ENCODE measurements around the gene ARAP3. TPM values are rescaled to one million over a fixed set of nuclear protein-coding genes. Genes with fewer than 3 reads are reported as not detected.
A peak's percentile ranks its signal among the peaks of the same experiment; 100 is the strongest.
"Not testable (repeated sequence)": the region's sequence is repeated elsewhere in the genome, so short reads cannot be mapped to it uniquely, and the experiment has no call there.

The ARAP3 gene
- total RNA-seq, 2 experiments from 2014 or later: 8.5 to 8.8 TPM

DNA sequence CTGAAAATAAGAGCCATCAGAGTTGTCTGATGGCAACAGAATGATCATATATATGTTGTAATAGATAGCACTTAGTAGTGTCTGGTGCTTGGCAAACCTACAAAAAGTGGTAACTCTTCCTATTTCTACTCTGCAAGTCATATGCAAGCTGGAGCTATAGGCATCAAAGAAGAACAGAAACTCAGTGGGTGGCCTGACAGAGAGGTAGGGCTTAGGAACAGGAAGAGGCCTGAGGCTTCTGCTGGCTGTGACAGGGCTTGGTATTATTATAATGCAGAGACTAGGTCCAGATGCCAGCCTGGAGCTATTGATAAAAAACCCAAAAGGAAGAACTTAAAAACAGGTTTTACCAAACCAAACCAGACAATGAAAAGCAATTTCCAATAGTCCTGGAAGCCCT is 58.8 kb downstream of the ARAP3 start:
- H3K4me3 Mint-ChIP-seq: peak overlapping the region; percentile 15
- peaks cover 37% of the 10 kb centered on the region for H3K4me1 Mint-ChIP-seq (ENCODE audit: low read depth)
- H3K9me3 Mint-ChIP-seq (ENCODE audit: insufficient read depth): no peaks in the 10 kb centered on the region
- CTCF ChIA-PET: interaction anchor here (0.7 to 8.2 kb wide), 9 partner anchors 9 to 59 kb away, joined by 4 to 84 read pairs (median 9); partner anchors contain the start of genes HDAC3 and RELL2
- peak overlapping the region; percentile 85 for H3K27ac Mint-ChIP-seq
- no peaks in the 10 kb centered on the region for H3K27me3 Mint-ChIP-seq (ENCODE audit: low read depth)
- peaks cover 60% of the 10 kb centered on the region for H3K36me3 Mint-ChIP-seq (ENCODE audit: low read depth)
- DNase-seq (peak; percentile 61), ATAC-seq (peak; percentile 21)
- POLR2A ChIA-PET: interaction anchor here (0.5 to 1.9 kb wide), 4 partner anchors 13 to 1280 kb away, joined by 3 to 6 read pairs (median 4); no protein-coding TSS in a partner anchor

DNA sequence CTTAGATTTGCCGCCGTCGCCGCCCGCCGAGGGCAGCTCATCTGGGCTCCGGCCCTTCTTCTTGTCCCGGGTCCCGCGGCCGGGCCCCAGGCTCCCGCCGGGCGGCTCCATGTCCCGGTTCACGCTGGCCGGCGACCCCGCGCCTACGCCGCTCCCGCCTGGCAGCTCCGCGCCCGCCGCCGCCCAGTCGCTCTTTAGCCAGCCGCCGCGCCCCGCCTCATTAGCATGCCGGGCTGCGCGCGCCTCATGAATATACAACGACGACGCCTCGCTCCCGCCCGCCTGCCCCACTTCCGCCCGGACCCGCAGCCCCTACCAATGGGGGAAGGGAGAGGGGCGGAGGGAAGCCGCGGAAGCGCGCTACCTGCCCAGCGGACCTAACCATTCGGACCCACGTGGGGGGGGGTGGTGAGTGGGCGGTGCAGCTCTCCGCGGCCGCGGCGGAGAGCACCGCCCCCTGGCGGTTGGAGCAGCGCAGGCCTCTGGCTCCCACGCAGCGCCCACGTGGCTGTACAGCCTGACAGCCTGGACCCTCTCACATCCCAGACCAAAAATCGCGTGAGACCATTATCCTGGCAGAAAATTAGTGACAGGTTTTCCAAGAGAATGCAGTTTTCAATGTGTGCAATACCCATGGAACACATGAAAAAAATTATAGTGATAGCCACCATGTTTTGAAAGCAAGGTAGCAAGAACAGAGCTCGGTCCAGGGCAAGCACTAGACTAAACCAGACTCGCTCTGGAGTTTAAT is 63.1 kb downstream of the ARAP3 start, which contains the start of gene DIAPH1:
TSS of gene DIAPH1 (minus strand) at position 197 of the 751 bp plus-strand sequence. CDS start at position 111, 86 bp downstream.
- CTCF ChIA-PET: interaction anchor here (0.7 to 9.0 kb wide), 24 partner anchors 11 to 1781 kb away, joined by 3 to 480 read pairs (median 6); partner anchors contain the start of genes FCHSD1, HDAC3 and RELL2
- H3K27ac Mint-ChIP-seq: peak within 1 kb of the TSS; percentile 98
- peaks cover 59% of the 10 kb centered on the region for H3K4me1 Mint-ChIP-seq (ENCODE audit: low read depth)
- H3K27me3 Mint-ChIP-seq (ENCODE audit: low read depth): no peaks in the 10 kb centered on the region
- H3K36me3 Mint-ChIP-seq (ENCODE audit: low read depth): peaks cover 63% of the 10 kb centered on the region
- H3K4me3 Mint-ChIP-seq: peak within 1 kb of the TSS; percentile 98
- peak; percentile 90 for ATAC-seq
- POLR2A ChIA-PET: interaction anchor here (0.8 to 4.2 kb wide), 10 partner anchors 10 to 305 kb away, joined by 3 to 41 read pairs (median 4); partner anchors contain the start of genes HDAC3 and RELL2
- H3K9me3 Mint-ChIP-seq (ENCODE audit: insufficient read depth): no peaks in the 10 kb centered on the region
- peak; percentile 98 for DNase-seq

DNA sequence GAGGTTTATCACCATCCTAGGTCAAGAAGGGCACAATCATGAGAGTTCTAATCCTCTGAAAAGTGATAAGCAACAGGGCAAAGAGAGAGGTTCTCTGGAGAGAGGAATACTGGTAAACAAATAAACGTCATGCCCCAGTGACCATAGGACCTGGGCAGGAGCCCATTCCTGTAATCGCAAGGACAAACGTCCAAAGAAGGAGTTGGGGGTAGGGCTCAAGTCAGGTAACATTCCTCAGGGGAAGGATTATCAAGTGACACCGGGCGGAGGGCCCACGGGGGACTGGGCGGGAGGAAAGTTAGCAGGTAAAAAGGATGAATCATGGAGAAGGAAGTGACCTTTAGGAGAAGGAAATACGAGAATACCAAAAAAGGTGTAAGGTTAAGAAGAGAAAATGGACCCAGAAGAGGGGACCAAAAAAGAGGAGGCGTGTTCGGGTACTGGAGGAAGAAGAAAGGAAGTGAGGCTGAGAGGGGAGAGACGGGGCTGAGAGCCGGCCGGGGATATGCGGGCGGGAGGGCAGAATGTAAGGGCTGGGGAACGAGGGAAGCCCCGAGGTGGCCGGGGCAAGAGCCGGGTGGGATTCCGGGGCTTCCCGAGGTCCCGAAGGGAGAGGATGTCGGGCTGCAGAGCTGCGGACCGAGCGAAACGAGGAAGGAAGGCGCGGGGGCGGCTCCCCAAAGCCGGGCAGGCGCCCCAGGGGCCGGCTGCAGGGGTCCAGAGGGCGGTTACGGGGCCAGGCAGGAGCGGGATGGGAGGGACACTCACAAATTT is 63.8 kb downstream of the ARAP3 start:
- Mint-ChIP-seq H3K4me1 (ENCODE audit: low read depth) (peaks cover 58% of the 10 kb centered on the region), H3K36me3 (ENCODE audit: low read depth) (peaks cover 61% of the 10 kb centered on the region)

DNA sequence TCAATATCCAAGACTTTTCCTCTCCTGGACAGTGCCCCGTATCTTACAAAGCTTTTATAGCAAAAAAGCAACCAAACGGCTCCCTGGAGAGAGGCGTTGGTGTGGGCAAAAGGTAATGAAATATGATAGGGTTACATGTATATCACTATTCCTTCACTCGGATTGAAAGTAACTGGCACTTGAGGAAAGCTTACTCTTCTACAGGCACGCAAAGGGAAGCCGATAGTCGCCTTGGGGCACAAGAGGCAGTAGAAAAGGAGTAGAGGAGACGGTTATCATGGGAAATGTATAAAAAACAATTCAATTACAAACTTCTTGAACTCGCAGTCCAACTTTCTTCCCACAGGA is 64.4 kb downstream of the ARAP3 start:
- Mint-ChIP-seq H3K4me3 (peak overlapping the region; percentile 98), H3K4me1 (ENCODE audit: low read depth) (peaks cover 58% of the 10 kb centered on the region), H3K27me3 (ENCODE audit: low read depth) (no peaks in the 10 kb centered on the region), H3K27ac (peak overlapping the region; percentile 98), H3K36me3 (ENCODE audit: low read depth) (peaks cover 65% of the 10 kb centered on the region), H3K9me3 (ENCODE audit: insufficient read depth) (no peaks in the 10 kb centered on the region)
- DNase-seq (no peak), ATAC-seq (no peak)
- ChIA-PET POLR2A (interaction anchor here (0.8 to 4.2 kb wide), 6 partner anchors 9 to 37 kb away, joined by 3 to 39 read pairs (median 6); partner anchors contain the start of genes FCHSD1, HDAC3 and RELL2), CTCF (interaction anchor here (1.1 to 9.0 kb wide), 7 partner anchors 10 to 343 kb away, joined by 4 to 480 read pairs (median 108); partner anchors contain the start of genes HDAC3 and RELL2)

More for the DNA sequence above, 63.8 kb downstream of the ARAP3 start:
- ATAC-seq: peak; percentile 35
- peak; percentile 62 for DNase-seq
- Mint-ChIP-seq H3K27ac (peak overlapping the region; percentile 98), H3K27me3 (ENCODE audit: low read depth) (no peaks in the 10 kb centered on the region), H3K9me3 (ENCODE audit: insufficient read depth) (no peaks in the 10 kb centered on the region), H3K4me3 (peak overlapping the region; percentile 98)
- CTCF ChIA-PET: interaction anchor here (0.7 to 9.0 kb wide), 19 partner anchors 10 to 1782 kb away, joined by 3 to 480 read pairs (median 7); partner anchors contain the start of genes FCHSD1, HDAC3 and RELL2
- POLR2A ChIA-PET: interaction anchor here (0.8 to 4.2 kb wide), 13 partner anchors 10 to 306 kb away, joined by 3 to 41 read pairs (median 4); partner anchors contain the start of genes FCHSD1, HDAC3 and RELL2

DNA sequence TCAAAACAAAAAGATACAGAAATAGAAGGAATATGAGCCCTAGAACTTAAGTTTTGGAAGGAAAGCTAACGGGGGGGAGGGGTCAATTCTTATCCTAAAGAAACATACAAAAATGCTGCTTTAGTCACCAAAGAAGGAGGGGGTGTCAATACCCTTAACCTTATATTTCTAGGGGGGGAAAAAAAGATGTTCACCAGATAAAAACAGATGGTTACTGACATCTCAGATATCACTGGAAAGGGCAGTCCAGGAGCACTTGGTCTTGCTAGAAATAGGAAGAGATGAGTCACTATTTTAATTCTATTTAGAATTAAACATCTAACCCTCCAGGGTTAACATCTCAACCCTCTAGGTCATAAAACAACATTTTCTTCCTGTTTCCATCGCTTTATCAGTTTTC is 64.9 kb downstream of the ARAP3 start:
- peak overlapping the region; percentile 98 for H3K4me3 Mint-ChIP-seq
- no peak for DNase-seq
- ChIA-PET CTCF (interaction anchor here (1.1 to 9.0 kb wide), 7 partner anchors 9 to 343 kb away, joined by 4 to 480 read pairs (median 108); partner anchors contain the start of genes HDAC3 and RELL2), POLR2A (interaction anchor here (0.8 to 4.2 kb wide), 7 partner anchors 8 to 34 kb away, joined by 3 to 39 read pairs (median 6); partner anchors contain the start of genes FCHSD1, HDAC3 and RELL2)
- peaks cover 68% of the 10 kb centered on the region for H3K36me3 Mint-ChIP-seq (ENCODE audit: low read depth)
- no peaks in the 10 kb centered on the region for H3K27me3 Mint-ChIP-seq (ENCODE audit: low read depth)
- ATAC-seq: no peak
- peaks cover 56% of the 10 kb centered on the region for H3K4me1 Mint-ChIP-seq (ENCODE audit: low read depth)
- H3K9me3 Mint-ChIP-seq (ENCODE audit: insufficient read depth): no peaks in the 10 kb centered on the region
- peak overlapping the region; percentile 98 for H3K27ac Mint-ChIP-seq

DNA sequence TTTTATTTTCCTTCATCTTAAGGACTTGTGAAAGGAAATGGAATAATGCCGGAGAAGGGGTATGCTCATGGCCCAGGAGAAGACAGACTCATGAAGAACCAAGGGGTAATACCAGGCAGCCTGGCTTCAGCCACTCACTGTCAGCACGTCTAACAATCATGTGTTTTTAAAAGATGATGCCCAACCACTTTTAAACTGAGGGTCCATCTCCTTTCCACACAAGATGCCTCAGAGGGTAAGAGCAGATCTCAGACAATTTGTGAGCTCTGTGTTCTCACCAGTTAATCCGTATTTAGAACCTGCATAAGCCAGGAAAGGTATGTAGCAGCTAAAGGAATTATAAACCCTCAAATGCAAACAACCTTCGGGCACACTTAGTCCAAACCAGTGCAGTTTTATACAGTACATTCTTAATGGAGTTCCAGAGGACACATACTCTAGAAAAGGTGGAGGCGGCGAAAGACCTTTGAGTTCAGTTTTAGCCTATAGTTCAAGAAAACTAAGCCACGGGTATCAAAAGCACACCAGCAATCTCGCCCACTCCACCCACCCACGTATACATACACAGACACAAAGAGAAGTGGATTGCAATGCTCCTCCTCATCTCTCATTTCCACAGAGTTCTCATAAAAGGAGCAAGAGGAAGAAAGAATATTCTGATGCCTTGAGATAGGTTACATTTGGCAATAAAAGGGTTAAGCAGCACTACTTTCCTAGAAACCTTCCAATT is 65.9 kb downstream of the ARAP3 start:
- ATAC-seq (no peak), DNase-seq (no peak)
- H3K27me3 Mint-ChIP-seq (ENCODE audit: low read depth): no peaks in the 10 kb centered on the region
- CTCF ChIA-PET: interaction anchor here (0.7 to 9.0 kb wide), 7 partner anchors 8 to 92 kb away, joined by 3 to 480 read pairs (median 108); partner anchors contain the start of genes HDAC3 and RELL2
- peaks cover 66% of the 10 kb centered on the region for H3K36me3 Mint-ChIP-seq (ENCODE audit: low read depth)
- H3K4me3 Mint-ChIP-seq: peak overlapping the region; percentile 98
- H3K27ac Mint-ChIP-seq: peak overlapping the region; percentile 98
- POLR2A ChIA-PET: interaction anchor here (1.1 to 4.2 kb wide), 5 partner anchors 8 to 21 kb away, joined by 3 to 39 read pairs (median 7); partner anchors contain the start of genes HDAC3 and RELL2
- peaks cover 59% of the 10 kb centered on the region for H3K4me1 Mint-ChIP-seq (ENCODE audit: low read depth)
- no peaks in the 10 kb centered on the region for H3K9me3 Mint-ChIP-seq (ENCODE audit: insufficient read depth)

DNA sequence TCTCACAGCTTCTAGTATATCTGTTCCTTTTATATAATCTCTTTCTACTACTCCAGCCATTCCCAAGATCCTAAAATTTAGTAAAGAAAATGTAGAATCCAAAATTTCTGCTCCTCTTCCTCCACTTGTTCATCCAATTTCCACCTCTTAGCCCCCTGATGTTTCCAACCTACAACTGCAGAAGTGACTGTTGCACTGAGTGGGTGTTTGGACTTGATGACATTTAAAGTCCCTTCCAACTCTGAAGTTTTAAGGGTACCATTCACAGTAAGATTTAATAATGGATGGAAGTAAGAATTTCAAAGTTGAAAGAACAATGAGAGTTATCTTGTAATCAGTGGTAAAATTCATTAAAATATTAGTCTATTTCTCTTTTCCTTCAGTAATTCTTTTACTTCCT is 68.7 kb downstream of the ARAP3 start:
- DNase-seq (no peak), ATAC-seq (no peak)
- peaks cover 71% of the 10 kb centered on the region for H3K4me1 Mint-ChIP-seq (ENCODE audit: low read depth)
- H3K27ac Mint-ChIP-seq: no peak overlapping the region
- ChIA-PET CTCF (interaction anchor here (1.3 to 9.0 kb wide), 6 partner anchors 8 to 49 kb away, joined by 3 to 480 read pairs (median 10); partner anchors contain the start of genes HDAC3 and RELL2), POLR2A (interaction anchor here (0.8 kb wide), 1 partner anchor 45 kb away, joined by 3 read pairs; no protein-coding TSS in a partner anchor)
- H3K27me3 Mint-ChIP-seq (ENCODE audit: low read depth): no peaks in the 10 kb centered on the region
- H3K36me3 Mint-ChIP-seq (ENCODE audit: low read depth): peaks cover 72% of the 10 kb centered on the region
- no peaks in the 10 kb centered on the region for H3K9me3 Mint-ChIP-seq (ENCODE audit: insufficient read depth)
- H3K4me3 Mint-ChIP-seq: peak overlapping the region; percentile 12

DNA sequence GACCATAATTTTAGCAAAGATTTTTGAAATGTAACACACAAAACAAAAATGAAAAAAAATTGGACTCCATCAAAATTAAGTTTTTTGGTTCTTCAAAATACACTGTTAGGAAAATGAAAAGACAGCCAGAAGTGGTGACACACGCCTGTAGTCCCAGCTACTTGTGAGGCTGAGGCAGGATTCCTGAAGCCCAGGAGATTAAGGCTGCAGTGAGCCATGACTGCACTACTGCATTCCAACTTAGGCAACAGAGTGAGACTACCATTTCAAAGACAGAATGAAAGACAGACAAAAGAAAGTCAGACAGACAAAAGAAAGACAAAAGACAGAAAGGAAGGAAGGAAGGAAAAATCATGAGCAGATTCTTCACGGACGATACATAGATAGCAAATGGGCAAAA is 70.7 kb downstream of the ARAP3 start:
- H3K4me3 Mint-ChIP-seq: no peak overlapping the region
- ATAC-seq (no peak), DNase-seq (no peak)
- H3K27ac Mint-ChIP-seq: peak overlapping the region; percentile 72
- ChIA-PET CTCF (interaction anchor here (0.7 kb wide), 1 partner anchor 19 kb away, joined by 3 read pairs; no protein-coding TSS in a partner anchor), POLR2A (no interaction called here)
- peaks cover 66% of the 10 kb centered on the region for H3K36me3 Mint-ChIP-seq (ENCODE audit: low read depth)
- H3K9me3 Mint-ChIP-seq (ENCODE audit: insufficient read depth): no peaks in the 10 kb centered on the region
- H3K4me1 Mint-ChIP-seq (ENCODE audit: low read depth): peaks cover 80% of the 10 kb centered on the region
- no peaks in the 10 kb centered on the region for H3K27me3 Mint-ChIP-seq (ENCODE audit: low read depth)

DNA sequence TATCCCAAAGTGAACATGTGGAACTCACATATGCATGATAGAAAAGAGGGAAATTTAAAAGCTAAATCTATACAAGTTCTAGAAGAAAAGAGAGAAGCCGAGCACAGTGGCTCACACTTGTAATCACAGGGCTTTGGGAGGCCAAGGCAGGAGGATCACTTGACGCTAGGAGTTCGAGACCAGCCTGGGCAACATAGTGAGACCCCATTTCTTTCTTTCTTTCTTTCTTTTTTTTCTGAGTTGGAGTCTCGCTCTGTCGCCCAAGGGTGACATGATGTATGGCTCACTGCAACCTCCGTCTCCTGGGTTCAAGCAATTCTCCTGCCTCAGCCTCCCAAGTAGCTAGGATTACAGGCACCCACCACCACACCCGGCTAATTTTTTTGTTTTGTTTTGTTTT is 72.1 kb downstream of the ARAP3 start:
- ChIA-PET POLR2A (interaction anchor here (0.7 to 3.5 kb wide), 3 partner anchors 8 to 290 kb away, joined by 3 to 28 read pairs (median 3); partner anchors contain the start of genes DIAPH1 and TAF7), CTCF (interaction anchor here (1.3 to 5.1 kb wide), 4 partner anchors 8 to 43 kb away, joined by 3 to 108 read pairs (median 55); partner anchors contain the start of gene DIAPH1)
- Mint-ChIP-seq H3K4me1 (ENCODE audit: low read depth) (peaks cover 84% of the 10 kb centered on the region), H3K27ac (peak overlapping the region; percentile 65), H3K36me3 (ENCODE audit: low read depth) (peaks cover 66% of the 10 kb centered on the region)
- not testable (repeated sequence) for ATAC-seq; H3K27me3 Mint-ChIP-seq (ENCODE audit: low read depth); DNase-seq; H3K9me3 Mint-ChIP-seq (ENCODE audit: insufficient read depth); H3K4me3 Mint-ChIP-seq

DNA sequence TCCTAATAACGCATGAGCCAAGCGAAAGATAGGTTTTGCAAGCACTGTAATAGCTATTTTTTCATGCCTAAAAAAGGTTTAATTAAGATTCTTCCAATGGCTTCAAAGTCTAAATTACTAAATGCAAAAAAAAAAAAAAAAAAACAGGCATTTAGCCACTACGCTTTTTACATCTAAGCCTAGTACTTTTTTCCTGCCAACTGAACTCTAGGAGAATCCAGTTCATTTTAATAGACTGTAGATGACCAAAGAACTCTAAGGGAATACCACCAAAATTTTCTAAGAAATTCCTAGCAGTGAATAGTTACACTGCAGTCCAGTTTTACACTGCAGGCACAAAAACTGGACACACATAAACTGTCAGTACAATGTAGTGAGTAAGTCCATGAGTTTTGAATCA is 73.0 kb downstream of the ARAP3 start:
- H3K4me3 Mint-ChIP-seq: peak overlapping the region; percentile 45
- POLR2A ChIA-PET: interaction anchor here (0.6 to 3.5 kb wide), 3 partner anchors 9 to 289 kb away, joined by 3 to 28 read pairs (median 3); partner anchors contain the start of genes DIAPH1 and TAF7
- no peak for ATAC-seq

More for the DNA sequence above, 73.0 kb downstream of the ARAP3 start:
- DNase-seq: no peak
- Mint-ChIP-seq H3K27ac (peak overlapping the region; percentile 97), H3K9me3 (ENCODE audit: insufficient read depth) (no peaks in the 10 kb centered on the region), H3K36me3 (ENCODE audit: low read depth) (peaks cover 66% of the 10 kb centered on the region), H3K27me3 (ENCODE audit: low read depth) (no peaks in the 10 kb centered on the region), H3K4me1 (ENCODE audit: low read depth) (peaks cover 85% of the 10 kb centered on the region)
- CTCF ChIA-PET: interaction anchor here (1.3 to 6.0 kb wide), 7 partner anchors 9 to 42 kb away, joined by 3 to 108 read pairs (median 30); partner anchors contain the start of genes DIAPH1, HDAC3 and RELL2

Measured in activated CD8-positive, alpha-beta T cell treated with anti-CD3 and anti-CD28 coated beads, Interleukin-2, amount 10 ng/mL, durations not matched to agents 7 days and 5 days (primary cell).